Hindlimb muscle (tissue), 1 donor: Measurements from ENCODE around the gene NEMP2. TPM values are rescaled to one million over a fixed set of nuclear protein-coding genes. Genes with fewer than 3 reads are reported as not detected.

Experiments
- DNase-seq: peaks from one replicate; pipeline ENCODE4 v3.0.0-alpha.2; 2013
- polyA plus RNA-seq: library from polyadenylated mRNA; unstranded; fragments of 120-200 nt; gene quantifications from one replicate; pipeline ENCODE4 v1.2.1, GENCODE V29; 2013; ENCODE audit not compliant: insufficient read length

NEMP2 gene
- polyA plus RNA-seq, 1 donor = 6.6 TPM

DNA sequence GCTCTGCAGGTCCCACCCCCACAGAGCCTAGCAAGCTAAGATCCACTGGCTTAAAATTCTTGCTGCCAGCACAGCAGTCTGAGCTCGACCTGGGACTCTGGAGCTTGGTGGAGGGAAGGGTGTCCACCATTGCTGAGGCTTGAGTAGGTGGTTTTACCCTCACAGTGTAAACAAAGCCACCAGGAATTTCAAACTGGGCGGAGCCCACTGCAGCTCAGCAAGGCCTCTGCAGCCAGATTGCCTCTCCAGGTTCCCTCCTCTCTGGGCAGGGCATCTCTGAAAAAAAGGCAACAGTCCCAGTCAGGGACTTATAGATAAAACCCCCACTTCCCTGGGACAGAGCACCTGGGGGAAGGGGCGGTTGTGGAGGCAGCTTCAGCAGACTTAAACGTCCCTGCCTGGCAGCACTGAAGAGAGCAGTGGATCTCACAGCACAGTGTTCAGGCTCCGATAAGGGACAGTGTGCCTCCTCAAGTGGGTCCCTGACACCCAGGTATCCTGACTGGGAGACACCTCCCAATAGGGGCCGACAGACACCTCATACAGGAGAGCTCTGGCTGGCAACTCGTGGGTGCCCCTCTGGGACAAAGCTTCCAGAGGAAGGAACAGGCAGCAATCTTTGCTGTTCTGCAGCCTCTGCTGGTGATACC lies 20.0 kb upstream of the NEMP2 start:
- DNase-seq = no peak

- no peak for DNase-seq
Observed at GRCh38 chr2:190553254-190553653, 18.7 kb upstream of the NEMP2 start.

DNA sequence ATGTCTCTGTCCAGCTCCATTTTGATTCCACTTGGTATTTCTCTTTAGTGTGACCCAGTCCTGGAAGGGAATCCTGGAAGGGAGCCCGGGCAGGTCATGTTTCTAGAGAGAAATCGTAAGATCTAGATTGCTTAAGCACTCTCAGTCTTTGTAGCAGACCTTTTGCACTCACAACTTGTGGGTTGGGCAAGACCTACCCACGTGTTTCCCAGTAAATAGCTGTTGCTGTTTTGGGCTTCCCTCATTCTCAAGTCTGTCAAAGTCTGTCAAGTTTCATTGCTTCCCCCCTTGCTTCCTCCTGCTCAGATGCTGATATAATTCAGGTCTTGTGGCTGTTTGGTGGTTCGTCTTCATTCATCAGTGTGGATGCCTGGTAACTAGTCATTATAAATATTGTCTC lies 17.4 kb upstream of the NEMP2 start:
- no peak for DNase-seq

DNA sequence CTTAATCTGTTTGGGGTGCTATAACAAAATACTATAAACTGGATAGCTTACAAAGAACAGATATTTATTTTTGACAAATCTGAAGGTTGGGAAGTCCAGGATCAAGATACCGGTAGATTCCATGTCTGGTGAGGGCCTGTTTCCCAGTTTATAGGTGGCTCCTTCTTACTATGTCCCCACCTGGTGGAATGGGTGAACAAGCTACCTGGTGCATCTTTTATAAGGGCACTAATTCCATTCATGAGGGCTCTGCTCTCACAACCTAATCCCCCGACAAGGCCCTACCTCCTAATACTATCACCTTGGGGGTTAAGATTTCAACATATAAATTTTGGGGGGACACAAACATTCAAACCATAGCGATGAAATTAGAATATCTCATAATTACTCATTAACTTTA lies 15.6 kb upstream of the NEMP2 start:
- no peak for DNase-seq

GRCh38 chr2:190547886-190548285 lies 13.4 kb upstream of the NEMP2 start:
- no peak for DNase-seq

DNA sequence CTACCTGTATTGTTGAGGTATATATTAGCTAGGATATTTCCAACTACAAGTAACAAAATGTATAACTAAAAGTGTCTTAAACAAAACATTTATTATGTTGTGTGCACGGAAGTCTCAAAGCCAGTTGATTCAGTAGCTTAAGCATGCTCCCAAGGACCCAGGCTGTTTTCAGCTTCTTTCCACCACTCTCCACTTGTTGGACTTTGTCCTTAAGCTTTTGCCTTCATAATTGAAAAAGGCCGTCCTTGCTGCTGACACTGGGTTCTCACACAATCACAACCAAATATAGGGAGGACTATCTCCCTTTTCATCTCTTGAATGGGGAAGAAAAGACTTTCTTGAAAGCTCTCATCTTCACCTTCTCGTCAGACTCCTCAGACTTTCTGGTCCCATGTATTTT lies 12.2 kb upstream of the NEMP2 start:
- no peak for DNase-seq

- no peak for DNase-seq
Observed at GRCh38 chr2:190545555-190546385, 11.2 kb upstream of the NEMP2 start.

DNA sequence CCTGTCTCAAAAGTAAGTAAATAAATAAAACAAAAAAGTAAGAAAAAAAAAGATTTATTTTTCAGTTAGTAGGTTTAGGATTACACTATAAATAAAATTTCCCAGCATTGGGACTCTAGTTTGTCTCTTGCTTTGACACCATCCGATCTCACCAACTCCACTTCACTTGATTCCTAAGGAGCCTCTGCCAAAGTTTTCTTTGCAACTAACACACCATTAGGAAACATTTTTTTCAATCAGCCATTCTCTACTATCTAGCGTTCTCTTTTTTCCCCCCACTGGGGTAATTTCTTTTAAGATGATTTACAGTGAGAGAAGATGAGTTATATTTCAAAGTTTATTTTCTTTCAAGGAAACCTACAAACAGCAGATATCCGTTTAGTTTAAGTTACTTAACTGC lies 10.6 kb upstream of the NEMP2 start:
- no peak for DNase-seq

GRCh38 chr2:190540048-190540447 lies 5.5 kb upstream of the NEMP2 start:
- DNase-seq = no peak

DNA sequence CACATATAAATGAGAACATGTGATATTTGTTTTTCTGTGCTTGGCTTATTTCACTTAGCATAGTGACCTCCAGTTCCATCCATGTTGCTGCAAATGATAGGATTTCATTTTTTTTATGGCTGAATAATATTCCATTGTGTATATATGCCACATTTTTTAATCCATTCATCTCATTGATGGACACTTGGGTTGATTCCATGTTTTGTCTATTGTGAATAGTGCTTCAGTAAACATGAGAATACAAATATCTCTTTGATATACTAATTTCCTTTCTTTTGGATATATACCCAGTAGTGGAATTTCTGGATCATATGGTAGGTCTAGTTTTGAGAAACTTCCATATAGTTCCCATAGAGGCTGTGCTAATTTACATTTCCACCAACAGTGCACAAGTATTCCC lies 3.7 kb upstream of the NEMP2 start:
- DNase-seq = no peak

GRCh38 chr2:190537765-190538164 lies 3.2 kb upstream of the NEMP2 start:
- no peak for DNase-seq

DNA sequence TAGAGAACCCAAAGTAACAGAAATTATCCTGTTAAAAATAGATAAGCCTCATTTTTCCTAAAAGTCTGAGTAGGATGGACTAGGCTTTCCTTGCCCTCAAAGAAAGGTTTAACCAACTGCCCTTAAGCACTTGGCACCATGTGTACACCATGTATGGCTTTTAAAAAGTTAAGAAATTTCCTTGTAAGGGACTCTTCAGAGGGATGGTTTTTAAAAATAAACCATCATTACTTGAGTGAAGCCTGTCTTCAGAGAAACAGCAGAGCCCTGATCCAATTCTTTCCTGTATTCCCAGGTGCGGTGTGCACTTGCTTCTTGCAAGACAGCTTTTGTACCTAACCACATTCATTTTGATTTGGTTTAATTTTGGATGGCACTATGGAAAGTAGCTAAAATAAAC lies 1.1 kb upstream of the NEMP2 start:
- no peak for DNase-seq

GRCh38 chr2:190535121-190535439 lies 558 bp upstream of the NEMP2 start:
- no peak for DNase-seq

DNA sequence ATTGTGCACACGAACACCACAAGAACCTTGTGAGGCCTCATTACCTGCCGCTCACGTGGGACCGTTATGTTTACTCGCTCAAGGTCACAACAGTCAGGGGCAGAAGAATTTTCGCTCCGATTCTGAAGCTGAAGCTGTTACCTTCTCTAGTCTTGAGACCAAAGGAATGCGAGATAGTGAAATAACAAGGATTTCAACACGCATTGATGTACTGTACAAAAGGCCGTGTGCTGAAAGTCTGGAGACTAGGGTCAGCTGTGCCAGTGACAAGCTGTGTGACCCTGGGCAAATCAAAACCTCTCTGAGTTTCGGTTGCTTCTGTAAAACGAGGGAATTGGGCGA lies 583 bp downstream of the NEMP2 start:
- DNase-seq = no peak

DNA sequence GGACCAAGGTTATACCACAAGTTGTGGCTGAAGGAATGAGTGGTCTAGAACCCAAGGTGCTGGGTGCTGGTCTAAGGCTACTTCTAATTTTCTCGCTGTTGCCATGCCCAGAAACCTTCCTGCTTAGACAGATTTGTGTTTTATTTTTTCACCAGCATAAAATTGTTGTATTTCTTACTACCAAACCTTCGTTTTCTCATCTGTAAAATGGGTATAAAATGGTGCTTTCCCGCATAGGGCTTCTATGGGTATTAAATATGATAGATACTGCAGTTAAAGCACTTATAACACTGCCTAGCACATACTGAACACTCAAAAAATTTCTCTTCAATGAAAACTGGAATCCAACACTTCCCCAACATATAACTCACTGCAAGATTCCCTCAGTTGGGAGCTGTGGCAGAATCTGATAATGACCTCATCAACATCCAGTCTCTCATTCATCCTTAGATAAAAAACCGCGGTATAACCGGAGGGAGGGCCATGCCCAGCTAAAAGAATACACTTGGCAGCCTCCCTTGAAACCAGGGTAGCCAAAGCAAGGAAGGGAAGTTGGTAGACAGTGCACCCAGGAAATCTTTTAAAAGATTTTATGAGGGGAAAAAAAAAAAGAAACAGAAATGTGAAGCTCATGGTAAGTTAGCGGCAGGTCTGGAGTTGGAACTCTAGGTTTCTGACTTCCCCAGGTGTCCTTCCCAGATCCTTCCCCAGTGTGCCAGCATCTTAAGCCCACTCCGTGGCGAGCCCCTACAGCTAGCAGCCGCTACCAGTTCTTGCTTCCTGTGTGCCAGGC lies 1.2 kb downstream of the NEMP2 start:
- DNase-seq = no peak

DNA sequence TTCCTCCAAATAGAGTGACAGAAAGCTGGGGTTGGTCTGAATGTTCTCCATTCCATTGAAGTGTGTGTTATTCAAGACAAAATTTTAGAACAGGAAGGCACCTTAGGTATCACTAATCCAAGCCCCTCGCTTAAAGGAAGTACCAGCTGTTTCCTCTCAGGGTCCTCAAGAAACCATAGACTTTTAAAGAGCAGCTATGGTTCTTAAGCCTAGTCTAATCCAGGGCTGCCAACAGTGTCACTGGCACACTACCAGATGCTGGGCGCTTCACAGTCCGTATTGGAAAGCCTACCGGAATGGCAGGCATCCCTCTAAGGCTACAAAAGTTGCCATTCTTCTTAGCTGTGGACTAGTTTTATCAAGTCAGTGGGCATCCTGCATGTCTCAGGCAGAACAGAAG lies 1.9 kb downstream of the NEMP2 start:
- DNase-seq = no peak

- no peak for DNase-seq
Observed at GRCh38 chr2:190530248-190530900, 4.1 kb downstream of the NEMP2 start.

DNA sequence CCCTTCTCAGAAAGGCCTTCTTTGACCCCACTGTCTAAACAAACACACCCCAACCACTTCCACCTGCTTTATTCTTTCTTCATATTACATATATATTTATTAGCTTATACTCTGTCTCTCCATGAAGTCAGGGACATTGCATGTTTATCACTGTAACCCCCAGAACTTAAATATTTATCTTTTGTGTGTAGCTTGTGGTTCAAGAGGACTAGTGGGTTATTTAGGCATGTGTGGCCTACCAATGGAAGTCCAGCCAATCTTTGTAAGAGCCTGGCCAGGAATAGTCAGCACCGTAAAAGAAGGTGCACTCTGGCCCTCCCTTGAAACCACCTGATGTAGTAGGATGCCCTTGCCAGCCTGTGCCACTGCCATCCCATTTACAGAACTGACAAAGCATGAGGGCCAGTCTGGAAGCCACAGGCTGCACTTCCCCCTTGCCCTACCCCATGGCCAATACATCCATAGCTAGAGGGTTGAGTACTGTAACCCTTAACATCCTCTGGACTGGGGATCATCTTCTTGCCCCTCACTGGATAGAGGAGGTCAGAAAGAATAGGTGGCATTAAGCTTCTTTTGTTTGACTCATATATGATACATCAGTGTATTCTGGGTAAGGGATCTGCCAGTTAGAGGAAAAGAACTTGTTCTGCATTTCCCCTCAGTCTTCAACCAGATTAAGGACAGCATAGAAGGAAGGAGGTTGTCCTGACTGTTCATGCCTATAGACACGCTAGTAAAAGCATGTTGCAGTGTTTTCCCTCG lies 4.9 kb downstream of the NEMP2 start:
- DNase-seq = no peak

- no peak for DNase-seq
Observed at GRCh38 chr2:190528521-190529001, 6.0 kb downstream of the NEMP2 start.

GRCh38 chr2:190527918-190528317 lies 6.6 kb downstream of the NEMP2 start:
- no peak for DNase-seq

- DNase-seq = no peak
Observed at GRCh38 chr2:190527214-190527613, 7.3 kb downstream of the NEMP2 start.

DNA sequence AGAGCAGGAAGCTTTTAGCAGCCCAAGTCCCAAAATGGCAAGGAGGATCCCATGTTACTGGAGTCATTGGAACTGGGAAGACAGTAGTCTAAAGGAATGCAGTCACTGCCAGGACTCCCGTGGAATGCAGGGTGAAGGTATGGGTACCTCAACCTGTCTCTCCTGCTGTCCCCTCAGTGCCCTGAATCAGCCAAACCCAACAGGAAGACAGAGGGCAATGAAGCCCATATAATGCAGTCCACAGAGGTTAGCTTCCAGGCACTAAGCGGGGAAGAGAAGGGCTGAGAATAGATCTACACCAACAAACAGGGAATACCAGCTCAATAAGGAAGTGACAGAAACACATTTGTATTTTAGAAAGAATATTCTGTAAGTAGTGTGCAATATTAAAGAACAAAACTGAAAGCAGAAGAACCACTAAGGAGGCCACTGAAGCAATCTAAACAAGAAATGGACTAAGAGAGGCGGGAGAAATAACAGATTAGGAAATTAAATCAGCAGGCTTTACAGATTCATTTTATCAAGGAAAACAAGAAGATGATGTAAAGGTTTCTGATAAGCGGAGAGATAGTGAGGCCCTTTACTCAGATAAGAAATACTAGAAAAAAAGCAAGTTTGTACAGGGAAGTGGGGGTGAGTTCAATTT lies 8.3 kb downstream of the NEMP2 start:
- no peak for DNase-seq
